Heart left ventricle (tissue), 16 donors: ENCODE results near the gene MRAP. TPM values are rescaled to one million over a fixed set of nuclear protein-coding genes. Genes with fewer than 3 reads are reported as not detected.

ENCODE experiments used
- ATAC-seq, 4 donors: fragments of 200-7000 bp; cut with Tn5 transposase; one replicate each; pipeline ENCODE4 v1.9.1; 2020 to 2022; ENCODE audit warnings: moderate library complexity in 4 of 4, mild to moderate bottlenecking in 3 of 4, moderate number of reproducible peaks in 1 of 4
- DNase-seq, 5 donors: peaks; one replicate each; pipeline ENCODE4 v3.0.0-alpha.2; 2020
- H3K27ac ChIP-seq, 12 donors: fragments of 200-600 bp; sonication (generic) in 4 of 12; one replicate each; pipeline versions ENCODE4 v1.5.0 to v1.8.0; 2016 to 2022; ENCODE audit warnings: mild to moderate bottlenecking in 2 of 12
- H3K27me3 ChIP-seq, 9 donors: fragments of 200-600 bp; sonication (generic) in 2 of 9; one replicate each; pipeline versions ENCODE4 v1.5.1 to v1.8.0; 2016 to 2022; ENCODE audit warnings: mild to moderate bottlenecking in 3 of 9
- H3K36me3 ChIP-seq, 9 donors: fragments of 200-600 bp; sonication (generic) in 2 of 9; one replicate each; pipeline versions ENCODE4 v1.5.0 to v1.8.0; 2018 to 2022; ENCODE audit warnings: mild to moderate bottlenecking in 2 of 9
- H3K4me1 ChIP-seq, 12 donors: fragments of 200-600 bp; sonication (generic) in 4 of 12; one replicate each; pipeline versions ENCODE4 v1.5.0 to v1.8.0; 2016 to 2022; ENCODE audit warnings: mild to moderate bottlenecking in 3 of 12
- H3K4me3 ChIP-seq, 12 donors: fragments of 200-600 bp; sonication (generic) in 4 of 12; one replicate each; pipeline versions ENCODE4 v1.5.0 to v1.8.0; 2017 to 2022; ENCODE audit warnings: mild to moderate bottlenecking in 9 of 12, moderate library complexity in 4 of 12
- H3K9me3 ChIP-seq, 12 donors: fragments of 200-600 bp; sonication (generic) in 4 of 12; one replicate each; pipeline versions ENCODE4 v1.5.0 to v1.8.0; 2016 to 2022; ENCODE audit warnings: mild to moderate bottlenecking in 1 of 12
- POLR2A ChIP-seq, 2 donors: fragments of 450-650 bp; IDR thresholded peaks; one replicate each; pipeline ENCODE4 v1.6.1; 2017; ENCODE audit warnings: antibody characterized with exemption in 2 of 2, mild to moderate bottlenecking in 2 of 2, moderate library complexity in 2 of 2
- WGBS, 4 donors: extraction: QIAGEN DNeasy Blood & Tissue Kit in 2 of 4; methylation state at CpG; one replicate each; pipeline versions ENCODE4 v1.1.5 to v1.1.7; 2013 to 2018; 5-methylcytosine and 5-hydroxymethylcytosine counted together
- intact Hi-C, 10 donors: fragments of 100-400 bp; cut with DNase I; formaldehyde crosslinking; loops; one replicate each; pipeline versions ENCODE4 v1.11.1 to v1.14.2; 2022
- polyA plus RNA-seq, 2 donors: library from polyadenylated mRNA; stranded (reverse); fragments of 200-250 nt; gene quantifications; one replicate each; pipeline ENCODE4 v1.2.3, GENCODE V29; 2013
- total RNA-seq, 9 donors: library from RNA; depleted of rRNA in 2 of 9; stranded (reverse); fragments of >200 nt in 2 of 9; fragmentation: NEBNext Ultra II Directional in 3 of 9; extraction: Animal tissue kit (Norgen Biotek cat#: 25700) in 3 of 9; gene quantifications; one replicate each; pipeline versions ENCODE4 v1.1.0 to v1.2.4, GENCODE V29; 2016 to 2023
- TF ChIP-seq, protein P1 (sequence below), 12 donors: fragments of 200-600 bp; sonication (generic) in 4 of 12; IDR thresholded peaks; one replicate each; pipeline versions ENCODE4 v1.5.0 to v1.8.0; 2018 to 2022; ENCODE audit warnings: antibody characterized with exemption in 12 of 12, mild to moderate bottlenecking in 5 of 12
- donor health status: ischemic (EF 13 %, LVEDD 7.1; RV severe dilation, severe dysfunction).
- donor health status: healthy with polysubstance abuse.
- donor health status: DM: no; HTN: yes; CAD: no.
- donor health status: DM: no; HTN: no; CAD: no.
- donor health status: ischemic (EF 25% LVEDD 6.9; RV normal size, moderate dysfunction).
- donor health status: ischemic (EF 25% LVEDD 5.7; RV mildly dilated, moderate dysfunction).
- donor health status: healthy.
- donor health status: DM: yes; HTN: yes; CAD: no.
- donor health status: ischemic (EF 35%, LVEDD 5.7; RV mildly dilated, moderate dysfunction).
- donor health status: nonischemic (EF 11% LVEDD 7.7; RV severe dilation, severe dysfunction).
- donor health status: DM: yes; HTN: yes; CAD: no.
- donor health status: PGD.
- donor health status: ischemic (EF 29% LVEDD 5.4; RV normal size, mild dysfunction).
- donor health status: nonischemic (EF 23%, LVEDD 6.1; RV moderate dilation, normal function).

MRAP gene
- total and polyA plus RNA-seq, 11 donors, result 0.57 to 6.5 (median 1.5) TPM; not detected in 5

DNA sequence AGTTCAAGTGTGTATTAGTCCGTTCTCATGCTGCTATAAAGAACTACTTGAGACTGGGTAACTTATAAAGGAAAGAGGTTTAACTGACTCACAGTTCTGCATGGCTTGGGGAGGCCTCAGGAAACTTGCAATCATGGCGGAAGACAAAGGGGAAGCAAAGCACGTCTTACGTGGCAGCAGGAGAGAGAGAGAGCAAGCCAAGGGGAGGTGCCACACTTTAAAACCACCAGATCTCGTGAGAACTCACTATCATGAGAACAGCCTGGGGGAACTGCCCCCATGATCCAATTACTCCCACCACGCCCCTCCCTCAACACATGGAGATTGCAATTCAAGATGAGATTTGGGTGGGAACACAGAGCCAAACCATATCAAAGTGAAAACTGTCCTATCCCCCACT is 15.7 kb upstream of the MRAP start:
- peaks cover 7 to 18% (median 13%) of the 10 kb centered on the region in 12 donors for H3K4me1 ChIP-seq

DNA sequence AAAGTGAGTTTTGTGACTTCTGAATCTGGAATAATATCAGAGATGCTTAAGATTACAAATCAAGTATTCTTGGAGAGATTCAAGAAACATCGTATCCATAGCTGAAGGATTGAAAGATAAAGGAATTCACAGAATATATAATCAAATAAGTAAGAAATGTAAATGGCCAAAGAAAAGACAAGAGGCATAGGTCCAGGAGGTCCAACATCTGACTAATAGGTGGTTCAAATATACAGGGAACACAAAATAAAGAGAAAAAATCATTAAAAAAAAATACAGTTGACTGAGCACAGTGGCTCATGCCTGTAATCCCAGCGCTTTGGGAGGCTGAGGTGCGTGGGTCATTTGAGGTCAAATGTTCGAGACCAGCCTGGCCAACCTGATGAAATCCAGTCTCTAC is 13.2 kb upstream of the MRAP start:
- H3K9me3 ChIP-seq, result peaks cover 0 to 8% (median 0%) of the 10 kb centered on the region in 12 donors
- ATAC-seq (no peak), DNase-seq (no peak)
- TF ChIP-seq, protein P1, sequence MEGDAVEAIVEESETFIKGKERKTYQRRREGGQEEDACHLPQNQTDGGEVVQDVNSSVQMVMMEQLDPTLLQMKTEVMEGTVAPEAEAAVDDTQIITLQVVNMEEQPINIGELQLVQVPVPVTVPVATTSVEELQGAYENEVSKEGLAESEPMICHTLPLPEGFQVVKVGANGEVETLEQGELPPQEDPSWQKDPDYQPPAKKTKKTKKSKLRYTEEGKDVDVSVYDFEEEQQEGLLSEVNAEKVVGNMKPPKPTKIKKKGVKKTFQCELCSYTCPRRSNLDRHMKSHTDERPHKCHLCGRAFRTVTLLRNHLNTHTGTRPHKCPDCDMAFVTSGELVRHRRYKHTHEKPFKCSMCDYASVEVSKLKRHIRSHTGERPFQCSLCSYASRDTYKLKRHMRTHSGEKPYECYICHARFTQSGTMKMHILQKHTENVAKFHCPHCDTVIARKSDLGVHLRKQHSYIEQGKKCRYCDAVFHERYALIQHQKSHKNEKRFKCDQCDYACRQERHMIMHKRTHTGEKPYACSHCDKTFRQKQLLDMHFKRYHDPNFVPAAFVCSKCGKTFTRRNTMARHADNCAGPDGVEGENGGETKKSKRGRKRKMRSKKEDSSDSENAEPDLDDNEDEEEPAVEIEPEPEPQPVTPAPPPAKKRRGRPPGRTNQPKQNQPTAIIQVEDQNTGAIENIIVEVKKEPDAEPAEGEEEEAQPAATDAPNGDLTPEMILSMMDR (IDR thresholded peaks at IDR 0.05), result no peak
- no peak overlapping the region for H3K27ac ChIP-seq
- H3K4me1 ChIP-seq, result no peaks in the 10 kb centered on the region
- 90 to 96% (median 96%) methylated on average over 4 of the region's 4 CpGs for WGBS, 4 donors
- H3K27me3 ChIP-seq, result no peaks in the 10 kb centered on the region
- H3K36me3 ChIP-seq, result no peaks in the 10 kb centered on the region
- intact Hi-C loops, result no loop called here
- H3K4me3 ChIP-seq, result no peak overlapping the region

More for the DNA sequence above, 15.7 kb upstream of the MRAP start:
- H3K4me3 ChIP-seq, result no peak overlapping the region
- no peaks in the 10 kb centered on the region for H3K36me3 ChIP-seq
- H3K27ac ChIP-seq, result no peak overlapping the region
- no peaks in the 10 kb centered on the region for H3K9me3 ChIP-seq
- intact Hi-C loops, result loop anchor here in 1 of 10 donors (5.0 kb wide), 2 partner anchors 44 to 109 kb away; partner anchors contain the start of gene URB1
- no peaks in the 10 kb centered on the region for H3K27me3 ChIP-seq
- ATAC-seq, result no peak
- TF ChIP-seq, protein P1 (IDR thresholded peaks at IDR 0.05), result no peak
- TF ChIP-seq POLR2A (IDR thresholded peaks at IDR 0.05), result no peak
- WGBS, 4 donors, result 78 to 82% (median 82%) methylated on average over 6 of the region's 6 CpGs
- no peak for DNase-seq

DNA sequence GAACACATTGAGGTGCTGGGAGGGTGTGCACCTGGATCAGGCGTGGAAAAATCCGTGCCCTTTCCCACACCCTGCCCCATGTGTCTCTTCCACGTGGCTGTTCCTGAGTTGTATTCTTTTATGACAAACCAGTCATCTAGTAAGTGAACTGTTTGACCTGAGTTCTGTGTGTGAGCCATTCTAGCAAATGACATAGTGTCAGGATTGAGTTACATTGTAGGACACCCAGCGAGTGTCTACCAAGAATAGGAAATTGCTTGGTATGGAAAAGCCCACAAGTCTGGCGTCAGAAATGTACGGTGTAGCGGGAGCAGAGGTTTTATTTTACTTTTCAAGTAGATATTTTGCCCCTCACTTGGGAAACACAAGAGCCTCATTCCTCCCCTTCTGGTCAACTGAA is 1.2 kb upstream of the MRAP start:
- no peak for ATAC-seq
- no peaks in the 10 kb centered on the region for H3K4me1 ChIP-seq
- 92 to 95% (median 94%) methylated on average over 7 of the region's 7 CpGs for WGBS, 4 donors
- no peaks in the 10 kb centered on the region for H3K27me3 ChIP-seq
- no peak for DNase-seq
- no peak overlapping the region for H3K4me3 ChIP-seq
- no peaks in the 10 kb centered on the region for H3K9me3 ChIP-seq
- H3K27ac ChIP-seq, result no peak overlapping the region
- TF ChIP-seq, protein P1 (IDR thresholded peaks at IDR 0.05), result no peak
- TF ChIP-seq POLR2A (IDR thresholded peaks at IDR 0.05), result no peak
- no peaks in the 10 kb centered on the region for H3K36me3 ChIP-seq
- intact Hi-C loops, result no loop called here

DNA sequence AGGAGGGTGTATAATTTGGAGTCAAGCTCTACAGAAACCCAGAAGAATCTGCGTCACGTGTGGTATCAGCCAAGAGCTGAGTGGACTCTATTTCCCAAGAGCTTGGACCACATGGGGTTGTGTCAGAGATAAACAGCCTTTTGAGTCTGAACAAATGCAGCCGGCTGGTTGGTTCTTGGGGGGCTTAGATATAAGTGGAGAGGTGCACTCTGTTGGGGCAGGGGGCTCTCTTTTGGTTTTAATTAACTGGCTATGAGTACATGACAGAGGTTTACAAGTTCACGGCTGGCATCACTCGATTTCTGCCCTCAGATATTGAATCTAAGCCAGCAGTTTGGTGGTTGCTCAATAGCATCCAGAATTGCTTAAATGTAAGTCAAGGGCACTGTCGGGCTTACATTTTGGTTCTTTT is 501 bp upstream of the MRAP start:
- Histone ChIP-seq H3K27ac (no peak overlapping the region), H3K4me3 (no peak overlapping the region), H3K27me3 (no peaks in the 10 kb centered on the region), H3K9me3 (no peaks in the 10 kb centered on the region), H3K36me3 (no peaks in the 10 kb centered on the region), H3K4me1 (no peaks in the 10 kb centered on the region)
- TF ChIP-seq, protein P1 (IDR thresholded peaks at IDR 0.05), result no peak
- no peak for TF ChIP-seq POLR2A (IDR thresholded peaks at IDR 0.05)
- ATAC-seq, result peak in 2 of 4 donors; percentile 59 to 76
- no peak for DNase-seq
- 81 to 90% (median 82%) methylated on average over 6 of the region's 6 CpGs for WGBS, 4 donors
- intact Hi-C loops, result no loop called here
